Right atrium auricular region (tissue), 2 donors: ENCODE data around the gene EYA4. TPM values are rescaled to one million over a fixed set of nuclear protein-coding genes. Genes with fewer than 3 reads are reported as not detected.

Experiments
- DNase-seq: peaks from one replicate; pipeline ENCODE4 v3.0.0-alpha.2; 2019; ENCODE audit warnings: low spot score
- H3K27ac ChIP-seq, 2 donors: fragments of 200-600 bp; sonication (generic); 1 replicate in 1 of 2; 2 replicates in 1 of 2; pipeline ENCODE4 v1.5.1; 2016 to 2019
- H3K27me3 ChIP-seq, 2 donors: fragments of 200-600 bp; sonication (generic); one replicate each; pipeline versions ENCODE4 v1.5.1 to v1.6.0; 2017 to 2019
- H3K36me3 ChIP-seq: fragments of 200-600 bp; sonication (generic); one replicate; pipeline ENCODE4 v1.5.1; 2016
- H3K4me1 ChIP-seq, 2 donors: fragments of 200-600 bp; sonication (generic); one replicate each; pipeline versions ENCODE4 v1.5.1 to v1.6.0; 2017 to 2019
- H3K4me3 ChIP-seq, 2 donors: fragments of 200-600 bp; sonication (generic); 1 replicate in 1 of 2; 2 replicates in 1 of 2; pipeline ENCODE4 v1.5.1; 2017 to 2019; ENCODE audit warnings: mild to moderate bottlenecking in 1 of 2, moderate library complexity in 1 of 2
- H3K9me3 ChIP-seq, 2 donors: fragments of 200-600 bp; sonication (generic); one replicate each; pipeline ENCODE4 v1.5.1; 2019
- total RNA-seq, 2 donors: library from RNA; depleted of rRNA; stranded (reverse); fragments of >200 nt; gene quantifications; one replicate each; pipeline ENCODE4 v1.1.0, GENCODE V29; 2016
- TF ChIP-seq, protein P1 (sequence below), 2 donors: fragments of 200-600 bp; sonication (generic); IDR thresholded peaks; one replicate each; pipeline ENCODE4 v1.5.1; 2019; ENCODE audit warnings: antibody characterized with exemption in 2 of 2

Gene EYA4
- total RNA-seq, 2 donors from 2014 or later: 16.2 to 24.2 TPM

GRCh38 chr6:133266186-133266585, 25.0 kb downstream of the EYA4 start:
- Histone ChIP-seq H3K4me1 (no peaks in the 10 kb centered on the region), H3K4me3 (no peak overlapping the region), H3K27me3 (no peaks in the 10 kb centered on the region), H3K9me3 (no peaks in the 10 kb centered on the region), H3K36me3 (no peaks in the 10 kb centered on the region), H3K27ac (no peak overlapping the region)
- TF ChIP-seq, protein P1, sequence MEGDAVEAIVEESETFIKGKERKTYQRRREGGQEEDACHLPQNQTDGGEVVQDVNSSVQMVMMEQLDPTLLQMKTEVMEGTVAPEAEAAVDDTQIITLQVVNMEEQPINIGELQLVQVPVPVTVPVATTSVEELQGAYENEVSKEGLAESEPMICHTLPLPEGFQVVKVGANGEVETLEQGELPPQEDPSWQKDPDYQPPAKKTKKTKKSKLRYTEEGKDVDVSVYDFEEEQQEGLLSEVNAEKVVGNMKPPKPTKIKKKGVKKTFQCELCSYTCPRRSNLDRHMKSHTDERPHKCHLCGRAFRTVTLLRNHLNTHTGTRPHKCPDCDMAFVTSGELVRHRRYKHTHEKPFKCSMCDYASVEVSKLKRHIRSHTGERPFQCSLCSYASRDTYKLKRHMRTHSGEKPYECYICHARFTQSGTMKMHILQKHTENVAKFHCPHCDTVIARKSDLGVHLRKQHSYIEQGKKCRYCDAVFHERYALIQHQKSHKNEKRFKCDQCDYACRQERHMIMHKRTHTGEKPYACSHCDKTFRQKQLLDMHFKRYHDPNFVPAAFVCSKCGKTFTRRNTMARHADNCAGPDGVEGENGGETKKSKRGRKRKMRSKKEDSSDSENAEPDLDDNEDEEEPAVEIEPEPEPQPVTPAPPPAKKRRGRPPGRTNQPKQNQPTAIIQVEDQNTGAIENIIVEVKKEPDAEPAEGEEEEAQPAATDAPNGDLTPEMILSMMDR (IDR thresholded peaks at IDR 0.05): no peak
- DNase-seq: no peak

DNA sequence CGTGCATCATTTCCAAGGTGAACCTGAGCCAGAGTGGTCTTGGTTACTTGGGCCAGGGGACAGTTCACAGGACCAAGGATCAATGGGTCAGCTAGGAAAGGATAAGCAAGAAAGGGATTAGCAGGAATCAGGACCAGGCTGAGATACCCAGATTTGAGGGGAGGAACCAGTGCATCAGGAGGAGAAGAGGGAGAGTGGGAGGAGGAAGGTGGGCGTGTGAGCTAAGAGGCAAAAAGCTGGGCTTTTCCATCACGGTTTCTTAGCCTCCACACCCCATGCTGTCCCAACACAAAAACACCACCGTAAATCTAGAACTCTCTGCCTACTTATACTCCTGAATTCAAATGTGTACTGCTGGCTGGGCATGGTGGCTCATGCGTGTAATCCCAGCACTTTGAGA, 27.5 kb downstream of the EYA4 start:
- Histone ChIP-seq H3K4me3 (no peak overlapping the region), H3K9me3 (no peaks in the 10 kb centered on the region), H3K27ac (no peak overlapping the region), H3K36me3 (no peaks in the 10 kb centered on the region), H3K4me1 (no peaks in the 10 kb centered on the region), H3K27me3 (no peaks in the 10 kb centered on the region)
- TF ChIP-seq, protein P1 (IDR thresholded peaks at IDR 0.05): no peak
- DNase-seq: no peak

GRCh38 chr6:133274813-133275212, 33.7 kb downstream of the EYA4 start:
- DNase-seq: no peak
- H3K27ac ChIP-seq: no peak overlapping the region
- TF ChIP-seq, protein P1 (IDR thresholded peaks at IDR 0.05): no peak

DNA sequence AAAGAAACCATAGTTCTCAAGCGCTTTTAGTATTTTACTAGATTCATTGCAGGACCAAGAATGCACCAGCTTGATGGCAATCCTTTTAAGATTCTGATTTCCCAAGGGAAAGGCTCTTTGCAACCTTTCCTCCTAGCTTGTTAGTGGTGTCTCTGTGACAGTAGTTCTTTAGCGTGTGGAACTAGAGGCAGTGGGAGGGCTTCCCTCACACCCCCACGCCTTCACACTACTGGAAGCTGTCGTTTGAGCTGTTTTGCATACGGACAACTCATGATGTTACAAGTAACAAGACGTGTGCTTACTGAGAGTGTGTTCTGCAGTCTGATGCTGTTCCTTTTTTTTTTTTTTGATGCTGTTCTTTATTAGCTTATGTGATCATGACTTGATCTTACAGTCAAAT, 34.1 kb downstream of the EYA4 start:
- Histone ChIP-seq H3K9me3 (no peaks in the 10 kb centered on the region), H3K4me3 (no peak overlapping the region), H3K36me3 (no peaks in the 10 kb centered on the region), H3K27me3 (no peaks in the 10 kb centered on the region), H3K27ac (no peak overlapping the region), H3K4me1 (no peaks in the 10 kb centered on the region)
- TF ChIP-seq, protein P1 (IDR thresholded peaks at IDR 0.05): no peak
- DNase-seq: no peak

More at GRCh38 chr6:133274813-133275212, 33.7 kb downstream of the EYA4 start:
- Histone ChIP-seq H3K36me3 (no peaks in the 10 kb centered on the region), H3K27me3 (no peaks in the 10 kb centered on the region), H3K9me3 (no peaks in the 10 kb centered on the region), H3K4me1 (no peaks in the 10 kb centered on the region), H3K4me3 (no peak overlapping the region)

DNA sequence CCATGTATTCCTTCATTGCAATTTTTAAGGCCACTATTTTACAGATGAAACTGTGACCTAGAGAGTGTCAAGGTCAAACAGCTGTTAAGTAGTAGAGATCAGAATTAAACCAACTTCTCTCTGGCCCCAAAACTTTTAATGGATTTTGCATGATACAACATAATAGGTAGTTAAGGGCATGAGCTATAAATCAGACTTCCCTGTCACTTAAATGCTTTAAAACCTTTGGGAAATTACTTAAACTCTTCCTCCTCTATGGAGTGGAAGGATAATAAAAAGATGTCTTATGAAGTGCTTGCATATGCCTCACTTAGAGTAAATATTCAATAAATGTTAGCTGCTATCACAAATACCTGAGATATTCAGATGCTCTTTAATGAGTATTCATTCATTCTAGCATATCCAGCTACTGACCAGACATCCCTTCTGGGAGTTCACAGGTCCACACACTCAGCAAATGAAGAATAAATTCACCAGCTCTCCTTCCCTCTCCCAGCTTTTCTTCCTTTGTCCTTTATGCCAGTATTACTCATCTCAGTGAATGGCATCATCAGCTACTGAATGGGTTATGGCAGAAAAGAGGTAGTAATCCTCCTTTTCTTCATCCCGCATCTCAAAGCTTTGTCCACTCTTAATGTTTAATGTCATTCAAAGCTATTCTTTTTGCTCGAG, 36.2 kb downstream of the EYA4 start:
- H3K9me3 ChIP-seq: no peaks in the 10 kb centered on the region

More for the DNA sequence above, 36.2 kb downstream of the EYA4 start:
- H3K27me3 ChIP-seq: no peaks in the 10 kb centered on the region
- no peak overlapping the region for H3K27ac ChIP-seq
- TF ChIP-seq, protein P1 (IDR thresholded peaks at IDR 0.05): no peak
- no peak overlapping the region for H3K4me3 ChIP-seq
- H3K4me1 ChIP-seq: no peaks in the 10 kb centered on the region
- no peak for DNase-seq
- no peaks in the 10 kb centered on the region for H3K36me3 ChIP-seq
